ENCODE measurements around the gene SECTM1.

SECTM1 gene

GRCh38 chr17:82311971-82312370 is 21.6 kb downstream of the SECTM1 start:
- no peak for TF ChIP-seq CTCF (IDR thresholded peaks at IDR 0.05; ENCODE audit: low read depth, low read length, missing control alignments)
- DNase-seq (ENCODE audit: low read depth), result no peak
- no peak overlapping the region for H3K4me3 ChIP-seq (ENCODE audit: low read depth, low read length)
- in situ Hi-C loops (cut with HindIII; ENCODE audit: low sequenced_read_pairs), result no loop called here

GRCh38 chr17:82310877-82311276 is 22.7 kb downstream of the SECTM1 start:
- no peak for DNase-seq (ENCODE audit: low read depth)
- no peak overlapping the region for H3K4me3 ChIP-seq (ENCODE audit: low read depth, low read length)
- no peak for TF ChIP-seq CTCF (IDR thresholded peaks at IDR 0.05; ENCODE audit: low read depth, low read length, missing control alignments)
- in situ Hi-C loops (cut with HindIII; ENCODE audit: low sequenced_read_pairs), result no loop called here

- no peak for TF ChIP-seq CTCF (IDR thresholded peaks at IDR 0.05; ENCODE audit: low read depth, low read length, missing control alignments)
- no peak for DNase-seq (ENCODE audit: low read depth)
- no peak overlapping the region for H3K4me3 ChIP-seq (ENCODE audit: low read depth, low read length)
- in situ Hi-C loops (cut with HindIII; ENCODE audit: low sequenced_read_pairs), result no loop called here
These were observed 23.7 kb downstream of the SECTM1 start for GRCh38 chr17:82309656-82310570.

GRCh38 chr17:82305727-82306300 is 27.8 kb downstream of the SECTM1 start:
- no peak for DNase-seq (ENCODE audit: low read depth)
- no peak overlapping the region for H3K4me3 ChIP-seq (ENCODE audit: low read depth, low read length)
- no peak for TF ChIP-seq CTCF (IDR thresholded peaks at IDR 0.05; ENCODE audit: low read depth, low read length, missing control alignments)
- in situ Hi-C loops (cut with HindIII; ENCODE audit: low sequenced_read_pairs), result no loop called here

- no peak overlapping the region for H3K4me3 ChIP-seq (ENCODE audit: low read depth, low read length)
- TF ChIP-seq CTCF (IDR thresholded peaks at IDR 0.05; ENCODE audit: low read depth, low read length, missing control alignments), result no peak
- DNase-seq (ENCODE audit: low read depth), result no peak
- in situ Hi-C loops (cut with HindIII; ENCODE audit: low sequenced_read_pairs), result no loop called here
These were observed 28.5 kb downstream of the SECTM1 start for GRCh38 chr17:82304826-82305726.
